T-helper 22 cell (primary cell): ENCODE data around the gene ACTN2.

ENCODE experiments used
- DNase-seq: peaks from one replicate; pipeline ENCODE4 v3.0.0-alpha.2; 2020; ENCODE audit warnings: low read depth

Gene ACTN2

GRCh38 chr1:236742421-236743160 lies 56.3 kb downstream of the ACTN2 start:
- DNase-seq, result no peak

- DNase-seq, result no peak
Observed at GRCh38 chr1:236744533-236744932, 58.2 kb downstream of the ACTN2 start.

DNA sequence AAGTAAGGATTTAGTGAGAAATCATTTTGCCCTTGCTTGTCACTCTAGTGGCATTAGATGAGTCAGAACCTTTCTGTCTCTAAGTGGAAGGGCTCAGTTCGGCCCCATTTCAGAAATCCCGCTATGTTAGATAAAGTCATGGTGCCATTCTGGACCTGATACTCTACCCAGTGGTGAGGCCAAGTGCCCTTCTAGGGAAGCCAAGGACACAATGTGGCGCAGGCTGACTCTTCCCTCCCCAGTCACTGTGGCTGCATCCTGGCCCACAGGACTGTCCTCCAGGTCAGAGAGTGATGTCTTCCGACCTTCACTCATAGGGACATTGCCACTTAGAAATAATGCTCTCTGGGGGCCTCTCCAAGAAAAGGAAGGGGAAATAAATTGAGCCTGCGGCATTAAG lies 60.5 kb downstream of the ACTN2 start:
- DNase-seq, result no peak

- no peak for DNase-seq
Observed at GRCh38 chr1:236747311-236747985, 61.1 kb downstream of the ACTN2 start.

DNA sequence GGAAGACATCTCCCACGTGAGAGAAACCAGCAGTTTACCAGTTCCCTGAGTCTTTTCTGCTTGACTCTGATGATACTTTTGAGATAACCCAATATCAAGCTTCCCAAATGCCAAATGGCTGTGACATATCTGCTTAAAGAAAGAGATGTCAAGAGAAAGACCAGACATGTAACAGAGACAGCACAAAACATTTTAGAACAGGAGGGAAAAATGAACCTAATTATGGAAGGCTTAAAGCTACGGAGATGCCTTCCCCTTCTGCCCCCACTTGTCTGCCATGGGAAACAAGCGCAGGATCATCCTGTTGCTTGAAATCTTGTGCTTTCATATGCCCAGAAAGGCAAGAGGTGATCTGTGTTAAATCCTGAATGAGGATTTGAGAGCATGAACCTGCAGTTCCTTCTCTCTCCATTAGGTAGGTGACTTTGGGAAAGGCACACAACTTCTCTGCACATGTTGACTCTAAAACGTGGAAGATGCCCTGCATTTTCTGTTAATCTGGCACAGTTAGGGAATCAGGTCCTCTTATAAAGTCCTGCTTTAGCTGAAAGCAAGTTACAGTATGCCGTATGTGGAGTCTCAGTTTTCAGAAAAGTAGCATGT lies 62.1 kb downstream of the ACTN2 start:
- no peak for DNase-seq

- DNase-seq, result no peak
Observed at GRCh38 chr1:236750928-236751327, 64.6 kb downstream of the ACTN2 start.

DNA sequence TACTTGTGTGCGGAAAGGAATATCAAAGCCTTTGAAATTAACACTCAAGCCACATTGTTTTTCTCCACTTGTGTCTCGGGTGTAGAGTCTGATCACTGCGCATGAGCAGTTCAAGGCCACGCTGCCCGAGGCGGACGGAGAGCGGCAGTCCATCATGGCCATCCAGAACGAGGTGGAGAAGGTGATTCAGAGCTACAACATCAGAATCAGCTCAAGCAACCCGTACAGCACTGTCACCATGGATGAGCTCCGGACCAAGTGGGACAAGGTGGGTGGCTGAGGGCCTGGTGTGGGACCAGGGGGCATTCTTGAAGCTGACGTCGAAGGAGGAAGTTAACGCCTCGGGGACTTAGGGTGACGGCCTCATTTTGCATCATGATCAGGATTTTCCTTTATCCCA lies 65.1 kb downstream of the ACTN2 start:
- no peak for DNase-seq

DNA sequence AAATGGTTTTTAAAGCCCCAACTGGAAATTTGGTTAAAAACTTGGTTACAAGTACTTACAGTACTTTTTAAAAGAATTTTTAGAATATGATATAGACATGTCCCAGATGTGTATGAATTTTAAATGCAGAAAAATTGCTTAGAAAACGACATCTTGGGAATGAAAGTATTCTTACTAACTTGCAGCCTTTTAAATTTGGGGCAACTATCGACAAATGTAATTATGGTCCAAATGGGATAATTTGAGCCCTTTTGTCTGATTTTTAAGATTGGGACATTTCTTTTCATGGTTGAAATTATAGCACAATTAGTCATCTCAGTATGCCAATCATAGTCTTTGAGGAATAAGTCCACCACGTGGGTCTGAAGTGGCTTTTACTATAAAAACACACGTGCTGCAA lies 65.6 kb downstream of the ACTN2 start:
- DNase-seq, result no peak

DNA sequence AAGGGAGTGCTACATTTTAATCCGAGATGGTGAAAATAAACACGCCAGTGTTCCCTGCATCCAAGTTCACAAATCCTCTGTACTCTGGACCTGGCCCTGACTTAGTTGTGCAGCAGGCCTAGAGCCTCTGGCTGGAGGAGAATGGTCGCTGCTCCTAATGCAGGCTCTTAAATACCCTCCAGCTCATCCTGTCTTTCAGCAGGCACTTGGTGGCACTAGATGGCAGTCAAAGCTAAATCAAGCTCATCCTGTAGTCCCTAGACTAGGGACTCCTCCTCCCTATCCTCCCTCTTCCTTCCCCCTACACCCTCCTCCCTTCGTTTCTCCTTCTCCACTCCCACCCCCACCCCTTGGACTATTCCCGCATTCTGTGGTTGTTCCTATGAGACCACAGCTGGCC lies 67.2 kb downstream of the ACTN2 start:
- DNase-seq, result no peak

- no peak for DNase-seq
Observed at GRCh38 chr1:236753964-236754363, 67.7 kb downstream of the ACTN2 start.

- DNase-seq, result no peak
Observed at GRCh38 chr1:236754525-236755210, 68.4 kb downstream of the ACTN2 start.

DNA sequence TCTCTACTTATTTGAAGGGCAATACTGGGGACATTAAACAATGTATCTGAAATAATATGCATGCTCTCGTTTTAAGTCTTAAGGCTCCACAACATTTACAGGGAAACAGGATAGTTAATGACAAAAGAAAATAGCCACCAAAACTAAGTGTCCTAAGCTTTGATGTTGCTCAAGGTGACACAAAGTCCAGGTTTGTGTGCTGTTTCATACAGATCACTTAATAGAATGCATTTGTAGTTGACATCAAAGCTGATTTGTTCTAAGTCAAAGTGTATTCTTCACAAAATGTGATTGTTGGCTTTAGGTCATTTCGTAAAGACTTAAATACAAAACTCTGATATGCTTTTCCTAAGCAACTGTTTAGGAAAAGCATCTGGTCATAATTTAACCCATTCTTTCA lies 71.3 kb downstream of the ACTN2 start:
- DNase-seq, result no peak

DNA sequence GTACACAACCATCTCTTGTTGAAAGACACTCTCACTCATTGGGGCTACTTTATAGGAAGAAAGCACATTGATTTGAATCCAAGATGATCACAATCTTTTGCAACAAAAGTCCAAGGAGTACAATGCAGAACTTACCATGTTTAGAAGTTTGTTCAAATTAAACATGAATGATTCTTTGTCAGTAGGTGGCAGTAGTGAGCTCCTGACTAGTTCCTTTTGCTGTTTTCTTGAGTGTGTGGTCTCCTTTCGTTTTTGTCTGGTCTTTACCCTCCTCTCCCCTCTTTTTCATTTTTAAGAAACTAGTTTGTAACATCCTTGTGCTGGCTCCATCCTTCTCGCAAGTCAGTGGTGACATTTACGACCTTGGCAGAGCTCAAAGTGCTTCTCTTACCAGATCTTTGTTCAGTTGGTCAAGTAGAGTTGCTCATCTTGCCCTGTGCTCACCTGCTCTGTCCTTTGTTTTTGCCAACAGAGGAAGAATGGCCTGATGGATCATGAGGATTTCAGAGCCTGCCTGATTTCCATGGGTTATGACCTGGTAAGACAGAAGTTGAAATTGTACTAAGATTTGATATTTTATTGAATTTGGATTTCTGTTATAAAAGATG lies 73.1 kb downstream of the ACTN2 start:
- no peak for DNase-seq

DNA sequence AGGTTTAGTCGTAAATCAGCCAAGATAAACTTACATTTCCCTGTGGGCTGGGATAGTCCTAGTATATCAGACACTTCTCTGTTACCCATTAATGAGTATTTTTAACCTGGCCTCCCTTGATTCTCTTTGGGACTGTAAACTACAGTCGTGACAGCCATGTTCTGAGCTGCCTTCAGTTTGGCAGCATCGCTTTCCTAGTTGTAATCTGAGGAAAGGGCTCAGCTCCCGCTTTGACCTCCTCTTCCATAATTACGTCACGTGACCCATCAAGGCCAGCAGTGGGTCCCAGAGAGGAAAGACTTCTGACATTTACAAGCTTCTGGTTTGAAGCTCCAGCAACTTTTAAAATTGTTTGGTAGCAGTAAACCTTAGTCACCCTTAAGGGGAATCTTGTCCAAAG lies 74.2 kb downstream of the ACTN2 start:
- DNase-seq, result no peak

GRCh38 chr1:236760986-236761385 lies 74.7 kb downstream of the ACTN2 start:
- DNase-seq, result no peak

- no peak for DNase-seq
Observed at GRCh38 chr1:236761397-236762132, 75.3 kb downstream of the ACTN2 start.

DNA sequence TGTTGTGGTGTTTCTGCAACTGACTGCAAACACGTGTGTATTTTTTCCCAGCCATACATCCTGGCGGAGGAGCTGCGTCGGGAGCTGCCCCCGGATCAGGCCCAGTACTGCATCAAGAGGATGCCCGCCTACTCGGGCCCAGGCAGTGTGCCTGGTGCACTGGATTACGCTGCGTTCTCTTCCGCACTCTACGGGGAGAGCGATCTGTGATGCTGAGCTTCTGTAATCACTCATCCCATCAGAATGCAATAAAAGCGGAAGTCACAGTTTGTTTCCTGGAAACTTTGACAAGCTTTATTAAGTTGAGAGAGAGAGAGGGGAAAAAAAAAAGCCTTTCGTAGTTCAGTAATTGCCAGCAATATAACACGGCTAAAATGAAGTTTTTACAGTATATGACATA lies 76.1 kb downstream of the ACTN2 start:
- no peak for DNase-seq

- no peak for DNase-seq
Observed at GRCh38 chr1:236765831-236766230, 79.5 kb downstream of the ACTN2 start.

DNA sequence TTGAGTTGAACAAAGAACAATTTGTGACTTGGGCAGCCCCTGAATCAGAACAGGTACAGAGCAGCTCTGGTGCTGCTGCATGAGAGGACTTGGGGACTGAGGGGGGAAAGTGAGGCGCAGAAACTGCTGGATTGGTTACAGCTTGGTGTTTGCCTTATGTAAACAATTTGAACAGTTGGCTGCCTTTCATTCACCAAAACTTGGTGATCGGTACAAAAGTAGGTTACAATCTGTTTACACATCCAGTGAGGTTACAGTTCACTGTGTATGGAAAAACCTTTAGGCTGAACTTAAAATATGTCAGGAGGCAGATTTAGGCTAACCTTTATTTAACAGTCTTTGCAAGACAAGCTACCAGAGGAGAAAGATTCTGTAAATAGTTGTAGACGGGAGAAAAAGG lies 80.2 kb downstream of the ACTN2 start:
- no peak for DNase-seq

GRCh38 chr1:236767276-236767675 lies 81.0 kb downstream of the ACTN2 start:
- DNase-seq, result no peak

DNA sequence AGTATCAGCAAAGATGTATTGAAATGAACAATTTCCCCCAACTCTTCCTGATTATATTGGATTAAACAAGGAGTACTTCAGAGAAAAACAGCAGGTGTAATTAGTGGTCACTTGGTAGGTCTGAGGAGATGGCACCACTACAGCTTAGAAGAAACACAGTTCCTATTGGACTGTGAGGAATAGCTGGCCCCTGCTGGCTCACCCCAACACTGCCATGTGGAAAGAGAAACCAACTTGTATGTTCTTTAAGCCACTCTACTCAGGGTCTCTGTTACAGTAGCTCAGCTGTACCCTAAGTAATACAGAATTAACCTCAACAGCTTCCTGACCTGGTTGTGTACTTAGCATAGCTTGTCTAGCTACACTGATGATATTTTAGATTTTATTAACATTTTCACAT lies 82.3 kb downstream of the ACTN2 start:
- DNase-seq, result no peak

DNA sequence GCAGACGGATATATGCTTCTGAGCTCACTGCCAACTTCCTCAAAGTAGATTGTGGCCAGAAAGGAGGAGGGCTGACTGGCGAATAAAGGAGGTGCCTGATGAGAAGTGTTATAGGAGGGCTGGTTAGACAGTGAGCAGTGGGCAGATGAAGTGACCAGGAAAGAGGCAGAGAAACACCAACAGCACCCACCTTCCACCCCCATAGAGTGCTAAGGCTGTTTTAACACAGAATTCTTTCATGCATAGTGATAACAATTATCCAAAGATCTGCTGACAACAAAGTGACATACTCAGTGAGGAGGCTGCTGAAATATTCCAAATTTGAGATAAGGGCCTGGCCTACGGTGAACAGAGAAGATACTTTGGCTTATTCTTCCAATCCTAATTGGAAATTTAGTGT lies 87.6 kb downstream of the ACTN2 start:
- DNase-seq, result no peak
